Colonic mucosa (tissue), 4 donors: Measurements from ENCODE around the gene POLRMT. TPM values are rescaled to one million over a fixed set of nuclear protein-coding genes. Genes with fewer than 3 reads are reported as not detected.

ENCODE experiments used
- DNase-seq: peaks from one replicate; pipeline ENCODE4 v3.0.0-alpha.2; 2020
- H3K27ac ChIP-seq: fragments of 200-600 bp; one replicate; pipeline ENCODE4 v1.8.0; 2021
- H3K27me3 ChIP-seq: fragments of 200-600 bp; one replicate; pipeline ENCODE4 v1.8.0; 2021
- H3K36me3 ChIP-seq: fragments of 200-600 bp; one replicate; pipeline ENCODE4 v1.8.0; 2021
- H3K4me1 ChIP-seq: fragments of 200-600 bp; one replicate; pipeline ENCODE4 v1.8.0; 2021; ENCODE audit warnings: mild to moderate bottlenecking
- H3K4me3 ChIP-seq: fragments of 200-600 bp; one replicate; pipeline ENCODE4 v1.8.0; 2021
- H3K9ac ChIP-seq, 2 donors: one replicate each; pipeline ENCODE4 v1.7.0; 2013; ENCODE audit warnings: control low read depth in 2 of 2, low read depth in 2 of 2, low read length in 2 of 2
- H3K9me3 ChIP-seq: fragments of 200-600 bp; one replicate; pipeline ENCODE4 v1.8.0; 2021
- intact Hi-C: fragments of 100-400 bp; cut with DNase I; formaldehyde crosslinking; loops from one replicate; pipeline ENCODE4 v1.14.1; 2022
- total RNA-seq, 2 donors: library from RNA; stranded (reverse); fragmentation: NEBNext Ultra II Directional in 1 of 2; extraction: Animal tissue kit (Norgen Biotek cat#: 25700) in 1 of 2; gene quantifications; one replicate each; pipeline ENCODE4 v1.2.1, GENCODE V29; 2021
- TF ChIP-seq, protein P1 (sequence below): fragments of 200-600 bp; IDR thresholded peaks from one replicate; pipeline ENCODE4 v1.8.0; 2022; ENCODE audit warnings: antibody characterized with exemption, mild to moderate bottlenecking
- donor health status: healthy.
- donor health status: DM: no; HTN: no; CAD: no.
- donor health status: DM: no; HTN: no; CAD: no.

The POLRMT gene
- total RNA-seq, 2 donors from 2014 or later: 50.2 to 77.3 TPM

DNA sequence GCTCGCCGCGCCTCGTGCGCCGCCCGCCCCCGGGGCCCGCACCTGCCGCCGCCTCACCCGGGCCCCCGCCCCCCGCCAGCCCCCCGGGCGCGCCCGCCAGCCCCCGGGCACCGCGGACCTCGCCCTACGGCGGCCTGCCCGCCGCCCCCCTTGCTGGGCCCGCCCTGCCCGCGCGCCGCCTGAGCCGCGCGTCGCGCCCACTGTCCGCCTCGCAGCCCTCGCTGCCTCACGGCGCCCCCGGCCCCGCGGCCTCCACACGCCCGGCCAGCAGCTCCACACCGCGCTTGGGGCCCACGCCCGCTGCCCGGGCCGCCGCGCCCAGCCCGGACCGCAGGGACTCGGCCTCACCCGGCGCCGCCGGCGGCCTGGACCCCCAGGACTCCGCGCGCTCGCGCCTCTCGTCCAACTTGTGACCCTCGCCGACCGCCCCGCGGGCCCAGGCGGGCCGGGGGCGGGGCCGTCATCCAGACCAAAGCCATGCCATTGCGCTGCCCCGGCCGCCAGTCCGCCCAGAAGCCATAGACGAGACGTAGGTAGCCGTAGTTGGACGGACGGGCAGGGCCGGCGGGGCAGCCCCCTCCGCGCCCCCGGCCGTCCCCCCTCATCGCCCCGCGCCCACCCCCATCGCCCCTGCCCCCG lies 17.2 kb downstream of the POLRMT start:
- Histone ChIP-seq H3K9ac (no peak overlapping the region), H3K4me3 (no peak overlapping the region), H3K27ac (no peak overlapping the region), H3K36me3 (peaks cover 5% of the 10 kb centered on the region), H3K4me1 (no peaks in the 10 kb centered on the region), H3K27me3 (peaks cover 9% of the 10 kb centered on the region), H3K9me3 (no peaks in the 10 kb centered on the region)
- TF ChIP-seq, protein P1, sequence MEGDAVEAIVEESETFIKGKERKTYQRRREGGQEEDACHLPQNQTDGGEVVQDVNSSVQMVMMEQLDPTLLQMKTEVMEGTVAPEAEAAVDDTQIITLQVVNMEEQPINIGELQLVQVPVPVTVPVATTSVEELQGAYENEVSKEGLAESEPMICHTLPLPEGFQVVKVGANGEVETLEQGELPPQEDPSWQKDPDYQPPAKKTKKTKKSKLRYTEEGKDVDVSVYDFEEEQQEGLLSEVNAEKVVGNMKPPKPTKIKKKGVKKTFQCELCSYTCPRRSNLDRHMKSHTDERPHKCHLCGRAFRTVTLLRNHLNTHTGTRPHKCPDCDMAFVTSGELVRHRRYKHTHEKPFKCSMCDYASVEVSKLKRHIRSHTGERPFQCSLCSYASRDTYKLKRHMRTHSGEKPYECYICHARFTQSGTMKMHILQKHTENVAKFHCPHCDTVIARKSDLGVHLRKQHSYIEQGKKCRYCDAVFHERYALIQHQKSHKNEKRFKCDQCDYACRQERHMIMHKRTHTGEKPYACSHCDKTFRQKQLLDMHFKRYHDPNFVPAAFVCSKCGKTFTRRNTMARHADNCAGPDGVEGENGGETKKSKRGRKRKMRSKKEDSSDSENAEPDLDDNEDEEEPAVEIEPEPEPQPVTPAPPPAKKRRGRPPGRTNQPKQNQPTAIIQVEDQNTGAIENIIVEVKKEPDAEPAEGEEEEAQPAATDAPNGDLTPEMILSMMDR: no peak
- no peak for DNase-seq
- intact Hi-C loops: no loop called here

DNA sequence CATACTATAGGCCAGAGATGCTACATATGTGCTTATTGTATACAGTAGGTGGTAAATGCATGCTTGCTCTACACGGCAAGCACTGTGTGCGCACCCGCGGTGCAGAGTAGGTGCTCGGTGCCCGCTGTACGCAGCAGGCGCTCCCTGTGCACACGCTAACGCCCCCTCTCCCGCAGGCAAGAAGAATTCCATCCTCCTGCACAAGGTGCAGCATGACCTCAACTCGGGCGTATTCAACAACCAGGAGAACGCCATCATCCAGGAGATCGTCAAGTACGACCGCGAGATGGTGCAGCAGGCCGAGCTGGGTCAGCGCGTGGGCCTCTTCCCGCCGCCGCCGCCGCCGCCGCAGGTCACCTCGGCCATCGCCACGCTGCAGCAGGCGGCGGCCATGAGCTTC lies 17.7 kb downstream of the POLRMT start:
- no peak overlapping the region for H3K4me3 ChIP-seq
- H3K27ac ChIP-seq: no peak overlapping the region
- DNase-seq: no peak
- peaks cover 5% of the 10 kb centered on the region for H3K36me3 ChIP-seq
- intact Hi-C loops: no loop called here
- peaks cover 14% of the 10 kb centered on the region for H3K27me3 ChIP-seq
- no peak overlapping the region for H3K9ac ChIP-seq
- TF ChIP-seq, protein P1: no peak
- no peaks in the 10 kb centered on the region for H3K9me3 ChIP-seq
- no peaks in the 10 kb centered on the region for H3K4me1 ChIP-seq

DNA sequence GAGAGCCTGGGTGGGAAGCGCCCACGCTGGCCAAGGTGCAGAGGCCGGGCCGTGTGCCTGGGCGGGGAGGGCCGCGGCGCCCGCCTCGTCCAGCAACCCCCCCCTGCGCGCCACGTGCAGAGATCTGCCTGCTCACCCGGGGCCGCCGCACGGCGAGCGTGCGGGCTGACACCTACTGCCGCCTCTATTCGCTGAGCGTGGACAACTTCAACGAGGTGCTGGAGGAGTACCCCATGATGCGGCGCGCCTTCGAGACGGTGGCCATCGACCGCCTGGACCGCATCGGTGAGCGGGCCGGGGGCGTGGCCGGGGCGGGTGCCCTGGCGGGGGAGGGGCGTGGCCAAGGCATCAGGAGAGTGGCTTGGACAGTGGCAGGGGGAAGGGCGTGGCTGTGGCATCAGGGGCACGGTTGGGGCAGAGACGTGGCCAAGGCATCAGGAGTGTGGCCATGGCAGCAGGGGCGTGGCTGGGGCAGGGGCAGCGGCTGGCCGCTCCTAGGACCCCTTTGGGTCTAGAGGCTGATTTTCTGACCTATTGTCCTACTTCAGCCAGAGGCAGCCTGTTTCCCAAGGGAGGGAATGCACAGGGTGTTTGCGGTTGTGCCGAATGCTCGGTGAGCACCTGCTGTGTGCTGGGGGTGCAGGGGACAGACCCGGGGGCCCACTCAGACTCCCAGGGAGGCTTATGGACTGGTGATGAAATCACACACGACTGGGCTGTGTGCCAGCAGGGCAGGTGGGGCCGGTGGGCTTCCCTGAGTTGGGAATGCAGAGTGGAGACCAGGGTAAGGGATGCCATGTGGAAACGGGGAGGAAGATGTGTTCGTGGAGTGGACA lies 19.4 kb downstream of the POLRMT start:
- Histone ChIP-seq H3K4me1 (no peaks in the 10 kb centered on the region), H3K4me3 (no peak overlapping the region), H3K9me3 (no peaks in the 10 kb centered on the region), H3K9ac (no peak overlapping the region), H3K27ac (no peak overlapping the region), H3K27me3 (peaks cover 28% of the 10 kb centered on the region), H3K36me3 (no peaks in the 10 kb centered on the region)
- DNase-seq: no peak
- intact Hi-C loops: no loop called here
- TF ChIP-seq, protein P1: no peak

DNA sequence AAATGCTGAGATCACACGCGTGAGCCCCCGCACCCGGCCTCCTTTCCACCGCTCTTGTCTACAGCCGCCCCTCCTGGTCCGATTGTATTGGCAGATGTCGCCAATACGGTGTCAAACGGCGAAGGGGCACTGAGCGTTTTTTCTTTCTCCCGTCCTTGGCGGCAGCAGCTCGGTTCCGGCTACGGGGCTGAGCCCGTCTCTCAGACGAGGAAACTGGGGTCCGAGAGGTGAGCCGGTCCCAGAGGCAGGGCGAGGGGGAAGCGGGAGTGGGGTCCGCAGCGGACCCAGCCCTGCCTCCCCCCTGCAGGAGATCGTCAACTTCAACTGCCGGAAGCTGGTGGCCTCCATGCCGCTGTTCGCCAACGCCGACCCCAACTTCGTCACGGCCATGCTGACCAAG lies 20.4 kb downstream of the POLRMT start:
- intact Hi-C loops: no loop called here
- DNase-seq: no peak
- H3K9me3 ChIP-seq: no peaks in the 10 kb centered on the region
- H3K27ac ChIP-seq: no peak overlapping the region
- H3K9ac ChIP-seq: no peak overlapping the region
- TF ChIP-seq, protein P1: no peak
- peaks cover 28% of the 10 kb centered on the region for H3K27me3 ChIP-seq
- H3K36me3 ChIP-seq: no peaks in the 10 kb centered on the region
- no peaks in the 10 kb centered on the region for H3K4me1 ChIP-seq
- no peak overlapping the region for H3K4me3 ChIP-seq

DNA sequence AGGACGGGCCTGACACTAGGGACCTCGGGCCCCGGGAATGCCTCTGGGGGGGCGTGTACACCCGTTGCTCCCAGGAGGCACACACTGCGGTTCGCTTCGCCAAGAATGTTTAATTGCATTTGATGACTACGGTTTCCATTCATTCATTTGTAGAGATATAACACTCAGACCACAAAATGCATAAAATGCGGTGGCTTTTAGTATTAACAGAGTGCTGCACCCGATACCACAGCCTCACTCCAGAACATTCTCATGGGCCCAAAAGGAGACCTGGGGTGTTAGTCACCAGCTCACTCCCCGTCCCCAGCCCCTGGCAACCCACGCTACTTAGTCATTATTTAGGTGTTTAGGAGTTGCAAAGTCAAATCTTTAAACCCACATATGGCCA lies 21.9 kb downstream of the POLRMT start:
- DNase-seq: no peak
- no peak overlapping the region for H3K4me3 ChIP-seq
- no peaks in the 10 kb centered on the region for H3K9me3 ChIP-seq
- no peak overlapping the region for H3K9ac ChIP-seq
- intact Hi-C loops: no loop called here
- no peaks in the 10 kb centered on the region for H3K4me1 ChIP-seq
- H3K36me3 ChIP-seq: no peaks in the 10 kb centered on the region
- no peak overlapping the region for H3K27ac ChIP-seq
- H3K27me3 ChIP-seq: peaks cover 28% of the 10 kb centered on the region
- TF ChIP-seq, protein P1: no peak
